Measurements from ENCODE around the gene FAM221A.
A peak's percentile ranks its signal among the peaks of the same experiment; 100 is the strongest.

Gene FAM221A

DNA sequence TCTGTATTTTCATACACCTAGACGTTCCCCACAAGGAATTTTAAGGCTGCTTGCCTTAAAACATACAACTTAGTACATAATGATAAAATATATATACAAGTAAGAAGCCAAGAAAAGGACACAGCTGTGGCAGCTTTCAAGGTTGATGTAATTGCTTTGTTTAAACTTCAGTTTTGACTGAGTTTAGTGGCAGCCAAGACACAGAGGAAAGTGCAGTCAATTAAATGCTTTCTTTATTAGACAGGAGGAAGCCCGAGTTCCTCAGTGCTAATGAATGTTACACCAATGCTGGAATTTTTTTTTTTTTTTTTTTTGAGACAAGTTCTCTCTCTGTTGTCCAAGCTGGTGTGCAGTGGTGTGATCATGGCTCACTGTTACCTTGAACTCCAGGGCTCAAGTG lies 18.8 kb downstream of the FAM221A start:
- POLR2A ChIA-PET: no interaction called here
- no peak for DNase-seq (ENCODE audit: extremely low spot score)
- CTCF ChIA-PET: interaction anchor here (0.6 kb wide), 3 partner anchors 65 to 543 kb away, joined by 3 to 7 read pairs (median 4); no protein-coding TSS in a partner anchor

DNA sequence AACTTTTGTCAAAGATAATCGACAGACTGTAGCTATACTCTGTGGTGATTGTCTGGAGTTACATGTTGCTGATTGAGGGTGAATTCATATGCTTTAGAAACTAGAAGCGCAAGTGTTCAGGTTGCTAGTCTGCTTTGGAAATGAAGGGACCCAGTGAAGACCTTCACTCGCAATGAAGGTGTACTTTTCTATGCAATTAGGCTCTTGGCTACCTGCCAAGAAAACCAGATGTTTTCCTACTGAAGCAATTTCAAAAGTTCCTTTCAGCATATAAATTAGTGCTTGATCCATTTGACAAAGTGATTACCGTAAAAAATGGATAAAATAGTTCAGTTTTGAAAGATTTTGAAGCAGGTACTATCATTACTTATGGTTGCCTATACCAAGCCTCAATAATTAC lies 20.0 kb downstream of the FAM221A start:
- CTCF ChIA-PET: interaction anchor here (0.7 kb wide), 1 partner anchor 305 kb away, joined by 9 read pairs; no protein-coding TSS in a partner anchor
- DNase-seq (ENCODE audit: extremely low spot score): no peak
- POLR2A ChIA-PET: no interaction called here
- TF ChIP-seq CTBP1 (IDR thresholded peaks at IDR 0.05; ENCODE audit: borderline replicate concordance): no peak
- TF ChIP-seq SUZ12 (IDR thresholded peaks at IDR 0.05): no peak
- TF ChIP-seq LEF1 (IDR thresholded peaks at IDR 0.05; ENCODE audit: borderline replicate concordance): no peak
- TF ChIP-seq, protein P1, sequence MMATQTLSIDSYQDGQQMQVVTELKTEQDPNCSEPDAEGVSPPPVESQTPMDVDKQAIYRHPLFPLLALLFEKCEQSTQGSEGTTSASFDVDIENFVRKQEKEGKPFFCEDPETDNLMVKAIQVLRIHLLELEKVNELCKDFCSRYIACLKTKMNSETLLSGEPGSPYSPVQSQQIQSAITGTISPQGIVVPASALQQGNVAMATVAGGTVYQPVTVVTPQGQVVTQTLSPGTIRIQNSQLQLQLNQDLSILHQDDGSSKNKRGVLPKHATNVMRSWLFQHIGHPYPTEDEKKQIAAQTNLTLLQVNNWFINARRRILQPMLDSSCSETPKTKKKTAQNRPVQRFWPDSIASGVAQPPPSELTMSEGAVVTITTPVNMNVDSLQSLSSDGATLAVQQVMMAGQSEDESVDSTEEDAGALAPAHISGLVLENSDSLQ (IDR thresholded peaks at IDR 0.05): no peak
- no peak for TF ChIP-seq NFRKB (IDR thresholded peaks at IDR 0.05)
- TF ChIP-seq HDGF (IDR thresholded peaks at IDR 0.05; ENCODE audit: borderline replicate concordance): no peak
- TF ChIP-seq L3MBTL2 (conservative IDR thresholded peaks at IDR 0.05): no peak
- no peak for TF ChIP-seq FOXK2 (IDR thresholded peaks at IDR 0.05)
- no peak for TF ChIP-seq ELF4 (IDR thresholded peaks at IDR 0.05)
- TF ChIP-seq ARNT (IDR thresholded peaks at IDR 0.05): no peak
- TF ChIP-seq ZNF384 (IDR thresholded peaks at IDR 0.05): no peak
- no peak for TF ChIP-seq SP1 (IDR thresholded peaks at IDR 0.05)
- TF ChIP-seq FOXM1 (IDR thresholded peaks at IDR 0.05; ENCODE audit: borderline replicate concordance): no peak
- TF ChIP-seq BHLHE40 (IDR thresholded peaks at IDR 0.05; ENCODE audit: borderline replicate concordance): no peak
- TF ChIP-seq TARDBP (IDR thresholded peaks at IDR 0.05): no peak
- TF ChIP-seq FOXA1 (IDR thresholded peaks at IDR 0.05): no peak

More for the DNA sequence above, 18.8 kb downstream of the FAM221A start:
- no peak for TF ChIP-seq FOXM1 (IDR thresholded peaks at IDR 0.05; ENCODE audit: borderline replicate concordance)

- ChIA-PET POLR2A (no interaction called here), CTCF (interaction anchor here (0.6 kb wide), 1 partner anchor 29 kb away, joined by 3 read pairs; the partner anchor contains the start of gene FAM221A)
- no peak for TF ChIP-seq NFRKB (IDR thresholded peaks at IDR 0.05)
- no peak for DNase-seq (ENCODE audit: extremely low spot score)
Measured at GRCh38 chr7:23709081-23709750, 29.2 kb downstream of the FAM221A start.

DNA sequence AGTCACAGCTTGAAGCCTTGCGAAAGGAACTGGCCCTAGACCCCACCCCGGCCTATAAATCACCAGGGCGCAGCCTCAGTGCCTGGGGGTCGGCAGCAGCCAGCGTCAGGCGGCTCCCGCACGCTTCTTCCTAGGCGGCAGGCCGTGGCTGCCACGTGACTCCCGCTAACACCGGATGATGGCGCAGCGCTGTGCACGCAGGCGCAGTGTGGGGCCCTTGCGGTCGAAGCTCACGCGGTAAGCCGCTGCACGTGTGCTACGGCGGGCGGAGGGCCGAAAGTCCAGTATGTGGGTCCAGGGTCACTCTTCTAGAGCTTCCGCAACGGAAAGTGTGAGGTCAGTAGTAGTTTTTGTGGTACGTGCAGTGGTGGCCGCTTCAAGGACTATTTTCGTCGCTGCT lies 30.0 kb downstream of the FAM221A start, which contains the start of gene STK31:
TSS of gene STK31 (plus strand) at position 220 of the 400 bp plus-strand sequence. CDS start at position 287, 67 bp downstream.
- POLR2A ChIA-PET: no interaction called here
- no peak for TF ChIP-seq FOXM1 (IDR thresholded peaks at IDR 0.05; ENCODE audit: borderline replicate concordance)
- TF ChIP-seq, protein P1 (IDR thresholded peaks at IDR 0.05): no peak
- TF ChIP-seq LEF1 (IDR thresholded peaks at IDR 0.05; ENCODE audit: borderline replicate concordance): no peak
- no peak for TF ChIP-seq SUZ12 (IDR thresholded peaks at IDR 0.05)
- no peak for DNase-seq (ENCODE audit: extremely low spot score)
- CTCF ChIA-PET: interaction anchor here (2.2 kb wide), 1 partner anchor 139 kb away, joined by 11 read pairs; no protein-coding TSS in a partner anchor

DNA sequence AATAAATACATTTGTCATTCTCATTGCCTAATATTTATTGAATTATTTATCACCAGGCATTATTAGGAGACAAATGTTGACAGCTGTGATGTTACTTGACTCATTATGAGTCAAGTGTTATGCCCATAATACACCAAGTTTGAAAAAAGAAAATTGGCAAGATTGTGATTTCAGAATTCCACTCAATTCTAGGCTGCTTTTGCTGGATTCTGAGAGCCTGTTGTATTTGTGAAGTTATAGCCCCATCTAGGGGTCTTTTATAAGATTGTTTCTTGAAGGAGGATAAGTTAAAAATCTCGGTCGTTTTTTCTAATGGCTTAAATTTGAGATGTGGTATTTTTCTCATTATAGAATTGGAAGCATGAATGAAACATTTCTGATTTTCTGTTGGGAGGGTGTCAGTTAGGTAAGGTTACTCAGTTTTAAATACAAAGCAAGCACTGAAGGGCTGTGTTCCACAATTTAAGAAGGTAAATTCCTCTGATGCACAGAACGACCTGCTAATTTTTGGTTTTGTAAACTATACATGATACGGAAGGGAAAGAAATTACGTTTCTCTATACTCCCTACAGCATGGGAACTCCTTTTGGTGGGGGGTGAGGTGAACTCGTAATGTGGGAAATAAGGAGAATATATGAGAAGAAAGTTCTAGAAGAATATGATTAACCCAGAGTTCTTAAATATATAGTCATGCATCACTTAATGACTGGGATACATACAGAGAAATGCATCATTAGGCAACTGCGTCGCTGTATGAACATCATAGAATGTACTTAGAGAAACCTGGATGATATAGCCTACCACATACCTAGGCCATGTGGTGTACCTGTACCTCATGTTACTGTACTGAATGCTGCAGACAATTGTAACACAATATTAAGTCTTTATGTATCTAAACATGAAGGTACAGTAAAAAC lies 32.6 kb downstream of the FAM221A start:
- TF ChIP-seq FOXK2 (IDR thresholded peaks at IDR 0.05) (no peak), L3MBTL2 (conservative IDR thresholded peaks at IDR 0.05) (no peak), HDGF (IDR thresholded peaks at IDR 0.05; ENCODE audit: borderline replicate concordance) (no peak), BHLHE40 (IDR thresholded peaks at IDR 0.05; ENCODE audit: borderline replicate concordance) (no peak), SP1 (IDR thresholded peaks at IDR 0.05) (no peak), FOXA1 (IDR thresholded peaks at IDR 0.05) (no peak), ARNT (IDR thresholded peaks at IDR 0.05) (no peak), FOXM1 (IDR thresholded peaks at IDR 0.05; ENCODE audit: borderline replicate concordance) (no peak), TARDBP (IDR thresholded peaks at IDR 0.05) (no peak), LEF1 (IDR thresholded peaks at IDR 0.05; ENCODE audit: borderline replicate concordance) (no peak), ZNF384 (IDR thresholded peaks at IDR 0.05) (no peak), ELF4 (IDR thresholded peaks at IDR 0.05) (no peak), NFRKB (IDR thresholded peaks at IDR 0.05) (no peak)
- TF ChIP-seq, protein P1 (IDR thresholded peaks at IDR 0.05): no peak
- DNase-seq (ENCODE audit: extremely low spot score): peak; percentile 44
- ChIA-PET POLR2A (interaction anchor here (0.9 kb wide), 1 partner anchor 142 kb away, joined by 3 read pairs; no protein-coding TSS in a partner anchor), CTCF (interaction anchor here (0.8 to 2.2 kb wide), 5 partner anchors 16 to 440 kb away, joined by 3 to 12 read pairs (median 4); no protein-coding TSS in a partner anchor)
